Right atrium auricular region (tissue), 2 donors: Measurements from ENCODE around the gene CLSTN1. TPM values are rescaled to one million over a fixed set of nuclear protein-coding genes. Genes with fewer than 3 reads are reported as not detected.

ENCODE experiments used
- DNase-seq: peaks from one replicate; pipeline ENCODE4 v3.0.0-alpha.2; 2019; ENCODE audit warnings: low spot score
- H3K27ac ChIP-seq, 2 donors: fragments of 200-600 bp; sonication (generic); 1 replicate in 1 of 2; 2 replicates in 1 of 2; pipeline ENCODE4 v1.5.1; 2016 to 2019
- H3K27me3 ChIP-seq, 2 donors: fragments of 200-600 bp; sonication (generic); one replicate each; pipeline versions ENCODE4 v1.5.1 to v1.6.0; 2017 to 2019
- H3K36me3 ChIP-seq: fragments of 200-600 bp; sonication (generic); one replicate; pipeline ENCODE4 v1.5.1; 2016
- H3K4me1 ChIP-seq, 2 donors: fragments of 200-600 bp; sonication (generic); one replicate each; pipeline versions ENCODE4 v1.5.1 to v1.6.0; 2017 to 2019
- H3K4me3 ChIP-seq, 2 donors: fragments of 200-600 bp; sonication (generic); 1 replicate in 1 of 2; 2 replicates in 1 of 2; pipeline ENCODE4 v1.5.1; 2017 to 2019; ENCODE audit warnings: mild to moderate bottlenecking in 1 of 2, moderate library complexity in 1 of 2
- H3K9me3 ChIP-seq, 2 donors: fragments of 200-600 bp; sonication (generic); one replicate each; pipeline ENCODE4 v1.5.1; 2019
- total RNA-seq, 2 donors: library from RNA; depleted of rRNA; stranded (reverse); fragments of >200 nt; gene quantifications; one replicate each; pipeline ENCODE4 v1.1.0, GENCODE V29; 2016
- TF ChIP-seq, protein P1 (sequence below), 2 donors: fragments of 200-600 bp; sonication (generic); IDR thresholded peaks; one replicate each; pipeline ENCODE4 v1.5.1; 2019; ENCODE audit warnings: antibody characterized with exemption in 2 of 2

The CLSTN1 gene
- total RNA-seq, 2 donors from 2014 or later: 47.5 to 54.0 TPM

DNA sequence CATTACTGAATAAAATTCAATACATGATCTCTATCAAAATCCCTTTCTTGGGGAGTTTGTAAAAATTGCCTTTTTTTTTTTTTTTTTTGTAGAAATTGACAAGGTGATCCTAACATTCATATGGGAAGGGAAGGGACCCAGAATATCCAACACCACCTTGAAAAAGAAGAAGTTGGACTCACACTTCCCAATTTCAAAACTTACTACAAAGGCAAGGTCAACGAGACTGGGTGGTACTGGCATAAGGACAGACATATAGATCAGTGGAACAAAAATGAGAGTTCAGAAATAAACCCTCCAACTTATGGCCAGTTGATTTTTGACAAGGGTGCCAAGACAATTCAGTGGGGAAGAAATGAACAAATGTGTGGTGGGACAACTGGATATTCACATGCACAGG, 31.4 kb upstream of the CLSTN1 start:
- Histone ChIP-seq H3K27ac (no peak overlapping the region), H3K36me3 (no peaks in the 10 kb centered on the region), H3K9me3 (no peaks in the 10 kb centered on the region), H3K27me3 (no peaks in the 10 kb centered on the region), H3K4me3 (no peak overlapping the region), H3K4me1 (peaks cover 0 to 10% of the 10 kb centered on the region in 2 donors)
- TF ChIP-seq, protein P1, sequence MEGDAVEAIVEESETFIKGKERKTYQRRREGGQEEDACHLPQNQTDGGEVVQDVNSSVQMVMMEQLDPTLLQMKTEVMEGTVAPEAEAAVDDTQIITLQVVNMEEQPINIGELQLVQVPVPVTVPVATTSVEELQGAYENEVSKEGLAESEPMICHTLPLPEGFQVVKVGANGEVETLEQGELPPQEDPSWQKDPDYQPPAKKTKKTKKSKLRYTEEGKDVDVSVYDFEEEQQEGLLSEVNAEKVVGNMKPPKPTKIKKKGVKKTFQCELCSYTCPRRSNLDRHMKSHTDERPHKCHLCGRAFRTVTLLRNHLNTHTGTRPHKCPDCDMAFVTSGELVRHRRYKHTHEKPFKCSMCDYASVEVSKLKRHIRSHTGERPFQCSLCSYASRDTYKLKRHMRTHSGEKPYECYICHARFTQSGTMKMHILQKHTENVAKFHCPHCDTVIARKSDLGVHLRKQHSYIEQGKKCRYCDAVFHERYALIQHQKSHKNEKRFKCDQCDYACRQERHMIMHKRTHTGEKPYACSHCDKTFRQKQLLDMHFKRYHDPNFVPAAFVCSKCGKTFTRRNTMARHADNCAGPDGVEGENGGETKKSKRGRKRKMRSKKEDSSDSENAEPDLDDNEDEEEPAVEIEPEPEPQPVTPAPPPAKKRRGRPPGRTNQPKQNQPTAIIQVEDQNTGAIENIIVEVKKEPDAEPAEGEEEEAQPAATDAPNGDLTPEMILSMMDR (IDR thresholded peaks at IDR 0.05): no peak
- no peak for DNase-seq

- Histone ChIP-seq H3K36me3 (no peaks in the 10 kb centered on the region), H3K9me3 (no peaks in the 10 kb centered on the region), H3K27ac (no peak overlapping the region), H3K4me3 (no peak overlapping the region), H3K4me1 (peaks cover 0 to 2% of the 10 kb centered on the region in 2 donors), H3K27me3 (no peaks in the 10 kb centered on the region)
- no peak for DNase-seq
- TF ChIP-seq, protein P1 (IDR thresholded peaks at IDR 0.05): no peak
These were observed 29.5 kb upstream of the CLSTN1 start for GRCh38 chr1:9853249-9853595.

GRCh38 chr1:9852410-9853248, 28.9 kb upstream of the CLSTN1 start:
- peak overlapping the region in 1 of 2 donors; percentile 20 for H3K27ac ChIP-seq
- no peaks in the 10 kb centered on the region for H3K27me3 ChIP-seq
- H3K9me3 ChIP-seq: no peaks in the 10 kb centered on the region
- no peaks in the 10 kb centered on the region for H3K36me3 ChIP-seq
- peak; percentile 69 for DNase-seq
- TF ChIP-seq, protein P1 (IDR thresholded peaks at IDR 0.05): no peak
- peaks cover 0 to 8% of the 10 kb centered on the region in 2 donors for H3K4me1 ChIP-seq
- H3K4me3 ChIP-seq: no peak overlapping the region

- no peak overlapping the region for H3K4me3 ChIP-seq
- no peaks in the 10 kb centered on the region for H3K27me3 ChIP-seq
- no peak for DNase-seq
- TF ChIP-seq, protein P1 (IDR thresholded peaks at IDR 0.05): no peak
- H3K4me1 ChIP-seq: peaks cover 0 to 14% of the 10 kb centered on the region in 2 donors
- H3K36me3 ChIP-seq: no peaks in the 10 kb centered on the region
- H3K27ac ChIP-seq: peak overlapping the region in 1 of 2 donors; percentile 19
- no peaks in the 10 kb centered on the region for H3K9me3 ChIP-seq
These were observed 28.2 kb upstream of the CLSTN1 start for GRCh38 chr1:9852004-9852403.

GRCh38 chr1:9850442-9851162, 26.8 kb upstream of the CLSTN1 start:
- H3K9me3 ChIP-seq: no peaks in the 10 kb centered on the region
- H3K36me3 ChIP-seq: no peaks in the 10 kb centered on the region
- TF ChIP-seq, protein P1 (IDR thresholded peaks at IDR 0.05): no peak
- H3K4me1 ChIP-seq: peaks cover 0 to 19% of the 10 kb centered on the region in 2 donors
- H3K27me3 ChIP-seq: no peaks in the 10 kb centered on the region
- H3K4me3 ChIP-seq: no peak overlapping the region
- H3K27ac ChIP-seq: no peak overlapping the region
- no peak for DNase-seq
